HFF-Myc (cell line): ENCODE results near the gene FAM114A2.

Experiments
- DNase-seq: peaks from one replicate; pipeline ENCODE4 v3.0.0-alpha.2; 2011; ENCODE audit warnings: low read depth; ENCODE audit errors: extremely low read depth
- H3K4me3 ChIP-seq: replicated peaks from 2 replicates; pipeline ENCODE4 v1.5.1; 2011; ENCODE audit warnings: low read depth, mild to moderate bottlenecking, control low read depth, low read length
- CTCF ChIP-seq: IDR thresholded peaks from 2 replicates; pipeline ENCODE4 v1.5.1; 2012; ENCODE audit warnings: mild to moderate bottlenecking, low read depth, low read length, control low read depth; ENCODE audit errors: missing control alignments

The FAM114A2 gene

DNA sequence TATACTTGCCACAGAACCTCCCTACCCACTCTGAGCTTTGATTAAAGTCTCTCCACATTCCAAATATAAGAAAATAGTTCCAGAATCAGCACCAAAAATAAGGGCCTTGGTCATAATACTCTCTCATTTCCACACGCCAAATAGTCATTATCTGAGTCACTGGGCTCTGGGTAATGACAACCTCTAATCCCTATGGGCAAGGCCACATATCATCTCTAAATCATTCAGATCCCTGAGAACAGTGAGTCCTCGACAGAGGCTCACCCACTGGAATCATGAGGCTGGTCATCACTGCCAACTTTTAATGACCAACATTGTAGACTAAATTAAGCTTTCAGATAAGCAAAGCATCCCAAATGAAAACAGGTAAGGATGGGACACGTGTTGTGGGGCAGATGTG is 28.1 kb downstream of the FAM114A2 start:
- H3K4me3 ChIP-seq = no peak overlapping the region
- no peak for DNase-seq
- TF ChIP-seq CTCF = no peak

GRCh38 chr5:154005648-154006047 is 33.1 kb downstream of the FAM114A2 start:
- no peak for TF ChIP-seq CTCF
- DNase-seq = no peak
- H3K4me3 ChIP-seq = no peak overlapping the region

GRCh38 chr5:154002511-154003020 is 36.1 kb downstream of the FAM114A2 start:
- no peak for TF ChIP-seq CTCF
- DNase-seq = no peak
- H3K4me3 ChIP-seq = no peak overlapping the region

DNA sequence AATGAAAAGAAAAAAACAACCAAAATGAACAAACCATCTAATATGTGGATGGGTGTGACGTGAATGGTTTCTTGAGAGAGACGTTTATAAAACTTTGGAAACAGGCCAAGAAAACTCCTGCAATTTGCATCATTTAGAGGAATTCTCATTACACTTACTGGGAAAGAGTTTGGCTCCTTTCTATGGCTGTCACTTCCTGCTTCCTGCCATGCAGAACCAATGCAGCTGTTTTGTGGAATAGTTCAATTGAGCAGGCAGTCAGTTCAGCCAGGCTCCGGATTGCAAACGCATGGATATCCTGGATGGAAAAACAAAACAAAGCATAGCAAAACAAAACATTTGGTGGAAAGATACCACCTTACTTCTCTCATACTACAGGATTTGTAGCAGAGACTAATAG is 36.6 kb downstream of the FAM114A2 start:
- TF ChIP-seq CTCF = no peak
- H3K4me3 ChIP-seq = no peak overlapping the region
- no peak for DNase-seq

DNA sequence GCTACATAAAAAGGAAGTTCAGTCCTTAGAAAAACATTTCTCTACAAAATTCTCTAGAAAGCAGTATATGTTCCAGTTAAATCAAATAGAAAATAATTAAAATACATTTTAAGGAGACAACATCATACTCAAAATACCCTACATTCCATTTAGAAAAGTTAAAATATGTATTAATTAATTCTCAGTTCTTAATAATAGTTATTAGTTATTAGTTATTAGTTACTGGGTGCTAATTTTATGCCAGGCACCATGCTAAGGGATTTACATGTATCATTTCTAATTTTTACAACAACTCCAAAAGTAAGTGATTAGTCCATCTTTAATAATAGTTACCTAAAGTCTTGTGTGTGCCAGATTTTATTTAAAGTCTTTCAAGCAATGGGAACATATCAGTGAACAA is 38.0 kb downstream of the FAM114A2 start:
- no peak for DNase-seq
- no peak for TF ChIP-seq CTCF
- H3K4me3 ChIP-seq = no peak overlapping the region

- no peak for DNase-seq
Observed at GRCh38 chr5:153999995-154000394, 38.7 kb downstream of the FAM114A2 start.

More at GRCh38 chr5:153999995-154000394, 38.7 kb downstream of the FAM114A2 start:
- no peak overlapping the region for H3K4me3 ChIP-seq
- TF ChIP-seq CTCF = no peak
